ENCODE measurements around the gene YLPM1. TPM values are rescaled to one million over a fixed set of nuclear protein-coding genes. Genes with fewer than 3 reads are reported as not detected.
A peak's percentile ranks its signal among the peaks of the same experiment; 100 is the strongest.

Gene YLPM1
- total RNA-seq, 2 experiments from 2014 or later = 53.0 to 60.9 TPM

GRCh38 chr14:74860899-74861733 is 98.0 kb downstream of the YLPM1 start:
- no peaks in the 10 kb centered on the region for H3K27me3 Mint-ChIP-seq
- no peak overlapping the region for H3K4me3 Mint-ChIP-seq
- CTCF ChIA-PET = interaction anchor here (0.6 to 9.0 kb wide), 48 partner anchors 8 to 443 kb away, joined by 3 to 250 read pairs (median 4); partner anchors contain the start of genes DLST, EIF2B2, PROX2 and RPS6KL1
- no peak overlapping the region for H3K27ac Mint-ChIP-seq
- H3K36me3 Mint-ChIP-seq (ENCODE audit: low read depth) = no peaks in the 10 kb centered on the region
- ATAC-seq (peak; percentile 93), DNase-seq (peak; percentile 96)
- intact Hi-C loops (cut with DNase I, micrococcal nuclease) = loop anchor here (1.0 to 5.0 kb wide), 4 partner anchors 44 to 441 kb away; no protein-coding TSS in a partner anchor
- H3K4me1 Mint-ChIP-seq = peaks cover 7% of the 10 kb centered on the region
- no peaks in the 10 kb centered on the region for H3K9me3 Mint-ChIP-seq (ENCODE audit: low read depth)
- POLR2A ChIA-PET = interaction anchor here (0.6 to 0.8 kb wide), 2 partner anchors 15 to 45 kb away, joined by 3 to 4 read pairs; partner anchors contain the start of gene PROX2

- no peaks in the 10 kb centered on the region for H3K9me3 Mint-ChIP-seq (ENCODE audit: low read depth)
- ATAC-seq (no peak), DNase-seq (no peak)
- no peak overlapping the region for H3K4me3 Mint-ChIP-seq
- ChIA-PET POLR2A (interaction anchor here (0.8 kb wide), 1 partner anchor 44 kb away, joined by 3 read pairs; no protein-coding TSS in a partner anchor), CTCF (interaction anchor here (0.7 to 9.0 kb wide), 26 partner anchors 11 to 442 kb away, joined by 3 to 250 read pairs (median 7); partner anchors contain the start of genes DLST, PROX2 and RPS6KL1)
- H3K4me1 Mint-ChIP-seq = peaks cover 12% of the 10 kb centered on the region
- H3K36me3 Mint-ChIP-seq (ENCODE audit: low read depth) = no peaks in the 10 kb centered on the region
- intact Hi-C loops (cut with DNase I, micrococcal nuclease) = loop anchor here (1.0 to 5.0 kb wide), 4 partner anchors 44 to 441 kb away; no protein-coding TSS in a partner anchor
- H3K27ac Mint-ChIP-seq = no peak overlapping the region
- no peaks in the 10 kb centered on the region for H3K27me3 Mint-ChIP-seq
These were observed 98.6 kb downstream of the YLPM1 start for GRCh38 chr14:74861734-74862090.

- ChIA-PET CTCF (interaction anchor here (0.6 to 9.0 kb wide), 11 partner anchors 8 to 226 kb away, joined by 3 to 250 read pairs (median 11); partner anchors contain the start of gene RPS6KL1), POLR2A (interaction anchor here (0.6 kb wide), 2 partner anchors 60 to 269 kb away, joined by 3 read pairs; no protein-coding TSS in a partner anchor)
- DNase-seq (no peak), ATAC-seq (no peak)
- Mint-ChIP-seq H3K4me1 (peaks cover 24% of the 10 kb centered on the region), H3K4me3 (no peak overlapping the region), H3K27ac (no peak overlapping the region), H3K36me3 (ENCODE audit: low read depth) (no peaks in the 10 kb centered on the region), H3K27me3 (no peaks in the 10 kb centered on the region), H3K9me3 (ENCODE audit: low read depth) (no peaks in the 10 kb centered on the region)
- intact Hi-C loops (cut with DNase I, micrococcal nuclease) = loop anchor here in 1 of 2 experiments (5.0 kb wide), 1 partner anchor 439 kb away; no protein-coding TSS in a partner anchor
These were observed 100.2 kb downstream of the YLPM1 start for GRCh38 chr14:74863274-74863673.

GRCh38 chr14:74864198-74864597 is 101.1 kb downstream of the YLPM1 start:
- ChIA-PET POLR2A (no interaction called here), CTCF (interaction anchor here (0.6 to 9.0 kb wide), 9 partner anchors 9 to 405 kb away, joined by 3 to 250 read pairs (median 11); partner anchors contain the start of gene PROX2)
- intact Hi-C loops (cut with DNase I, micrococcal nuclease) = loop anchor here in 1 of 2 experiments (5.0 kb wide), 1 partner anchor 438 kb away; no protein-coding TSS in a partner anchor
- ATAC-seq (no peak), DNase-seq (no peak)
- Mint-ChIP-seq H3K27ac (no peak overlapping the region), H3K9me3 (ENCODE audit: low read depth) (no peaks in the 10 kb centered on the region), H3K4me3 (no peak overlapping the region), H3K4me1 (peaks cover 26% of the 10 kb centered on the region), H3K36me3 (ENCODE audit: low read depth) (no peaks in the 10 kb centered on the region), H3K27me3 (no peaks in the 10 kb centered on the region)

- CTCF ChIA-PET = interaction anchor here (0.6 to 4.5 kb wide), 4 partner anchors 10 to 125 kb away, joined by 3 to 28 read pairs (median 8); partner anchors contain the start of gene PROX2
- Mint-ChIP-seq H3K27me3 (no peaks in the 10 kb centered on the region), H3K36me3 (ENCODE audit: low read depth) (no peaks in the 10 kb centered on the region), H3K4me1 (peaks cover 26% of the 10 kb centered on the region), H3K9me3 (ENCODE audit: low read depth) (no peaks in the 10 kb centered on the region), H3K4me3 (no peak overlapping the region), H3K27ac (no peak overlapping the region)
- intact Hi-C loops (cut with DNase I, micrococcal nuclease) = no loop called here
- DNase-seq (no peak), ATAC-seq (no peak)
- POLR2A ChIA-PET = no interaction called here
These were observed 102.0 kb downstream of the YLPM1 start for GRCh38 chr14:74865156-74865555.

GRCh38 chr14:74866708-74867389 is 103.7 kb downstream of the YLPM1 start:
- intact Hi-C loops (cut with DNase I, micrococcal nuclease) = loop anchor here in 1 of 2 experiments (2.0 kb wide), 1 partner anchor 14 kb away; the partner anchor contains the start of gene DLST
- Mint-ChIP-seq H3K27me3 (no peaks in the 10 kb centered on the region), H3K9me3 (ENCODE audit: low read depth) (no peaks in the 10 kb centered on the region), H3K36me3 (ENCODE audit: low read depth) (no peaks in the 10 kb centered on the region), H3K4me1 (peaks cover 19% of the 10 kb centered on the region), H3K27ac (peak overlapping the region; percentile 14), H3K4me3 (no peak overlapping the region)
- CTCF ChIA-PET = interaction anchor here (1.3 to 4.5 kb wide), 9 partner anchors 9 to 78 kb away, joined by 3 to 28 read pairs (median 8); partner anchors contain the start of genes DLST and PROX2
- DNase-seq = no peak
- no peak for ATAC-seq
- POLR2A ChIA-PET = interaction anchor here (1.1 to 1.2 kb wide), 2 partner anchors 9 to 11 kb away, joined by 4 to 5 read pairs; partner anchors contain the start of gene PROX2

GRCh38 chr14:74867673-74868072 is 104.6 kb downstream of the YLPM1 start:
- H3K4me3 Mint-ChIP-seq = peak overlapping the region; percentile 3
- no peaks in the 10 kb centered on the region for H3K36me3 Mint-ChIP-seq (ENCODE audit: low read depth)
- POLR2A ChIA-PET = interaction anchor here (0.6 to 1.2 kb wide), 2 partner anchors 9 to 11 kb away, joined by 3 to 4 read pairs; partner anchors contain the start of gene PROX2

GRCh38 chr14:74868739-74869138 is 105.6 kb downstream of the YLPM1 start:
- H3K9me3 Mint-ChIP-seq (ENCODE audit: low read depth) = no peaks in the 10 kb centered on the region
- H3K27ac Mint-ChIP-seq = no peak overlapping the region
- DNase-seq (no peak), ATAC-seq (no peak)
- H3K4me1 Mint-ChIP-seq = peaks cover 19% of the 10 kb centered on the region
- H3K36me3 Mint-ChIP-seq (ENCODE audit: low read depth) = no peaks in the 10 kb centered on the region
- H3K4me3 Mint-ChIP-seq = no peak overlapping the region
- no peaks in the 10 kb centered on the region for H3K27me3 Mint-ChIP-seq
- intact Hi-C loops (cut with DNase I, micrococcal nuclease) = no loop called here
- ChIA-PET CTCF (interaction anchor here (0.9 to 4.5 kb wide), 12 partner anchors 7 to 76 kb away, joined by 3 to 28 read pairs (median 6); partner anchors contain the start of gene PROX2), POLR2A (interaction anchor here (0.7 to 1.0 kb wide), 2 partner anchors 12 to 14 kb away, joined by 3 to 4 read pairs; no protein-coding TSS in a partner anchor)

More at GRCh38 chr14:74867673-74868072, 104.6 kb downstream of the YLPM1 start:
- peak; percentile 96 for ATAC-seq
- Mint-ChIP-seq H3K4me1 (peaks cover 19% of the 10 kb centered on the region), H3K27me3 (no peaks in the 10 kb centered on the region), H3K27ac (peak overlapping the region; percentile 14), H3K9me3 (ENCODE audit: low read depth) (no peaks in the 10 kb centered on the region)
- CTCF ChIA-PET = interaction anchor here (0.7 to 4.5 kb wide), 17 partner anchors 9 to 723 kb away, joined by 3 to 28 read pairs (median 4); partner anchors contain the start of genes DLST and PROX2
- intact Hi-C loops (cut with DNase I, micrococcal nuclease) = loop anchor here in 1 of 2 experiments (2.0 kb wide), 1 partner anchor 13 kb away; the partner anchor contains the start of gene DLST
- peak; percentile 79 for DNase-seq

- CTCF ChIA-PET = interaction anchor here (0.8 to 4.5 kb wide), 4 partner anchors 9 to 82 kb away, joined by 4 to 61 read pairs (median 9); no protein-coding TSS in a partner anchor
- DNase-seq (no peak), ATAC-seq (no peak)
- Mint-ChIP-seq H3K27me3 (no peaks in the 10 kb centered on the region), H3K9me3 (ENCODE audit: low read depth) (no peaks in the 10 kb centered on the region), H3K36me3 (ENCODE audit: low read depth) (no peaks in the 10 kb centered on the region), H3K4me3 (no peak overlapping the region), H3K4me1 (peaks cover 27% of the 10 kb centered on the region), H3K27ac (no peak overlapping the region)
- intact Hi-C loops (cut with DNase I, micrococcal nuclease) = no loop called here
- POLR2A ChIA-PET = no interaction called here
These were observed 108.7 kb downstream of the YLPM1 start for GRCh38 chr14:74871819-74872218.

GRCh38 chr14:74875204-74875603 is 112.1 kb downstream of the YLPM1 start:
- Mint-ChIP-seq H3K9me3 (ENCODE audit: low read depth) (no peaks in the 10 kb centered on the region), H3K27me3 (no peaks in the 10 kb centered on the region), H3K4me3 (no peak overlapping the region), H3K36me3 (ENCODE audit: low read depth) (no peaks in the 10 kb centered on the region), H3K27ac (no peak overlapping the region), H3K4me1 (peaks cover 27% of the 10 kb centered on the region)
- ChIA-PET CTCF (interaction anchor here (0.6 to 12.0 kb wide), 4 partner anchors 8 to 266 kb away, joined by 3 to 98 read pairs (median 15); no protein-coding TSS in a partner anchor), POLR2A (no interaction called here)
- intact Hi-C loops (cut with DNase I, micrococcal nuclease) = no loop called here
- ATAC-seq (no peak), DNase-seq (no peak)
